HK-2 (cell line): ENCODE measurements around the gene EYS.

Experiments
- DNase-seq: peaks from one replicate; pipeline ENCODE4 v3.0.0-alpha.2; 2018; ENCODE audit not compliant: unreplicated experiment

Gene EYS

GRCh38 chr6:64602993-64603392 is 1104.0 kb downstream of the EYS start:
- DNase-seq = no peak

GRCh38 chr6:64591676-64592036 is 1115.4 kb downstream of the EYS start:
- DNase-seq = no peak

- DNase-seq = no peak
Observed at GRCh38 chr6:64590965-64591675, 1115.9 kb downstream of the EYS start.

GRCh38 chr6:64589961-64590360 is 1117.1 kb downstream of the EYS start:
- DNase-seq = no peak

GRCh38 chr6:64580346-64580745 is 1126.7 kb downstream of the EYS start:
- no peak for DNase-seq

- DNase-seq = no peak
Observed at GRCh38 chr6:64553249-64553786, 1153.7 kb downstream of the EYS start.

GRCh38 chr6:64547594-64548268 is 1159.3 kb downstream of the EYS start:
- DNase-seq = no peak

- no peak for DNase-seq
Observed at GRCh38 chr6:64539917-64540316, 1167.1 kb downstream of the EYS start.

- no peak for DNase-seq
Observed at GRCh38 chr6:64538722-64539121, 1168.3 kb downstream of the EYS start.

- no peak for DNase-seq
Observed at GRCh38 chr6:64527899-64528298, 1179.1 kb downstream of the EYS start.

- DNase-seq = no peak
Observed at GRCh38 chr6:64522859-64523258, 1184.2 kb downstream of the EYS start.

- DNase-seq = peak; percentile 20
Observed at GRCh38 chr6:64520050-64520449, 1187.0 kb downstream of the EYS start.

- DNase-seq = no peak
Observed at GRCh38 chr6:64516393-64516792, 1190.6 kb downstream of the EYS start.

GRCh38 chr6:64507661-64508060 is 1199.4 kb downstream of the EYS start:
- no peak for DNase-seq

- DNase-seq = no peak
Observed at GRCh38 chr6:64505312-64505711, 1201.7 kb downstream of the EYS start.

- no peak for DNase-seq
Observed at GRCh38 chr6:64504503-64504902, 1202.5 kb downstream of the EYS start.

- DNase-seq = no peak
Observed at GRCh38 chr6:64502801-64503200, 1204.2 kb downstream of the EYS start.

GRCh38 chr6:64497634-64498033 is 1209.4 kb downstream of the EYS start:
- no peak for DNase-seq

GRCh38 chr6:64489763-64490162 is 1217.3 kb downstream of the EYS start:
- no peak for DNase-seq

- no peak for DNase-seq
Observed at GRCh38 chr6:64486578-64487351, 1220.3 kb downstream of the EYS start.

- DNase-seq = no peak
Observed at GRCh38 chr6:64483956-64484499, 1223.0 kb downstream of the EYS start.

GRCh38 chr6:64482631-64483030 is 1224.4 kb downstream of the EYS start:
- DNase-seq = no peak
